Right atrium auricular region (tissue), 2 donors: Measurements from ENCODE around the gene LRP1B. TPM values are rescaled to one million over a fixed set of nuclear protein-coding genes. Genes with fewer than 3 reads are reported as not detected.

ENCODE experiments used
- DNase-seq: peaks from one replicate; pipeline ENCODE4 v3.0.0-alpha.2; 2019; ENCODE audit warnings: low spot score
- H3K27ac ChIP-seq, 2 donors: fragments of 200-600 bp; sonication (generic); 1 replicate in 1 of 2; 2 replicates in 1 of 2; pipeline ENCODE4 v1.5.1; 2016 to 2019
- H3K27me3 ChIP-seq, 2 donors: fragments of 200-600 bp; sonication (generic); one replicate each; pipeline versions ENCODE4 v1.5.1 to v1.6.0; 2017 to 2019
- H3K36me3 ChIP-seq: fragments of 200-600 bp; sonication (generic); one replicate; pipeline ENCODE4 v1.5.1; 2016
- H3K4me1 ChIP-seq, 2 donors: fragments of 200-600 bp; sonication (generic); one replicate each; pipeline versions ENCODE4 v1.5.1 to v1.6.0; 2017 to 2019
- H3K4me3 ChIP-seq, 2 donors: fragments of 200-600 bp; sonication (generic); 1 replicate in 1 of 2; 2 replicates in 1 of 2; pipeline ENCODE4 v1.5.1; 2017 to 2019; ENCODE audit warnings: mild to moderate bottlenecking in 1 of 2, moderate library complexity in 1 of 2
- H3K9me3 ChIP-seq, 2 donors: fragments of 200-600 bp; sonication (generic); one replicate each; pipeline ENCODE4 v1.5.1; 2019
- total RNA-seq, 2 donors: library from RNA; depleted of rRNA; stranded (reverse); fragments of >200 nt; gene quantifications; one replicate each; pipeline ENCODE4 v1.1.0, GENCODE V29; 2016
- TF ChIP-seq, protein P1 (sequence below), 2 donors: fragments of 200-600 bp; sonication (generic); IDR thresholded peaks; one replicate each; pipeline ENCODE4 v1.5.1; 2019; ENCODE audit warnings: antibody characterized with exemption in 2 of 2

LRP1B gene
- total RNA-seq, 2 donors from 2014 or later, result 0.44 to 0.47 TPM

DNA sequence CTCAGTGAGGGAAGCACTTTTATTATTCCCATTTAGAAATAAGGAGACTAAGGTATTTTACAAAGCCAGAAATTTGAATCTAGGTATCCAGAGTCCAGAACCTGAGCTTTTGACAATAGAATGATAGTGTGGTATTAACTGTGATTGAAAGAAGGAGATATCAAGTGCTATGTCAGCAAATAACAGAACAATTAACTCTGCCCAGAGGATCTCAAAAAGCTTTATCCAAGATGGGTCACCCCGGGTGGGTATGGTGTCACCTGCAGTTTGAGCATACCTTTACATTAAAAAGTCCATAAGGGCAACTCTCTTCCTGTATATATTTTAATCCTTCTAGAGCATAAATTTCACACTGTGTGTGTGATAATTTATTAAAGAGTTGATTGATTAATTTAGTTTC, 105.4 kb downstream of the LRP1B start:
- no peak for DNase-seq
- no peaks in the 10 kb centered on the region for H3K4me1 ChIP-seq

DNA sequence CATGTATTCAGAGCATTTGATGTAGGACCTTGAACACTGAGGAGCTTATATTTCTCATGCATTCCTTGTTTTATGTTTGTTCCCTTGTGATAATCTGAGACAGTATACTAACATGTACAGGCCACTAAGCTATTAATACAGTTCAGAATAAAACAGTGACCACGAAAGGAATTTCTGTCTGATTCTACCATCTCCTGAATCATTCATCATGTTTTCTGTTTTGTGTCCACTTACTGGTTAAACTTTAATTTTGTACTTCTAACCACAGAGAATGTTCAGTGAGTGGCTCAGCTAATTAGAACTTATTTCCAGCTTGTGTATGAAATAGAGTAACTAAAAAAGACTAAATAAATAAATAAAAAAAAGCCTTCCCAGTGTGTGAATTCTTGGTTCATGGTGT, 110.4 kb downstream of the LRP1B start:
- Histone ChIP-seq H3K36me3 (no peaks in the 10 kb centered on the region), H3K27me3 (no peaks in the 10 kb centered on the region), H3K4me1 (no peaks in the 10 kb centered on the region), H3K4me3 (no peak overlapping the region), H3K27ac (no peak overlapping the region), H3K9me3 (no peaks in the 10 kb centered on the region)
- TF ChIP-seq, protein P1, sequence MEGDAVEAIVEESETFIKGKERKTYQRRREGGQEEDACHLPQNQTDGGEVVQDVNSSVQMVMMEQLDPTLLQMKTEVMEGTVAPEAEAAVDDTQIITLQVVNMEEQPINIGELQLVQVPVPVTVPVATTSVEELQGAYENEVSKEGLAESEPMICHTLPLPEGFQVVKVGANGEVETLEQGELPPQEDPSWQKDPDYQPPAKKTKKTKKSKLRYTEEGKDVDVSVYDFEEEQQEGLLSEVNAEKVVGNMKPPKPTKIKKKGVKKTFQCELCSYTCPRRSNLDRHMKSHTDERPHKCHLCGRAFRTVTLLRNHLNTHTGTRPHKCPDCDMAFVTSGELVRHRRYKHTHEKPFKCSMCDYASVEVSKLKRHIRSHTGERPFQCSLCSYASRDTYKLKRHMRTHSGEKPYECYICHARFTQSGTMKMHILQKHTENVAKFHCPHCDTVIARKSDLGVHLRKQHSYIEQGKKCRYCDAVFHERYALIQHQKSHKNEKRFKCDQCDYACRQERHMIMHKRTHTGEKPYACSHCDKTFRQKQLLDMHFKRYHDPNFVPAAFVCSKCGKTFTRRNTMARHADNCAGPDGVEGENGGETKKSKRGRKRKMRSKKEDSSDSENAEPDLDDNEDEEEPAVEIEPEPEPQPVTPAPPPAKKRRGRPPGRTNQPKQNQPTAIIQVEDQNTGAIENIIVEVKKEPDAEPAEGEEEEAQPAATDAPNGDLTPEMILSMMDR (IDR thresholded peaks at IDR 0.05), result no peak
- no peak for DNase-seq

More for the DNA sequence above, 105.4 kb downstream of the LRP1B start:
- H3K27ac ChIP-seq, result no peak overlapping the region
- no peaks in the 10 kb centered on the region for H3K36me3 ChIP-seq
- no peaks in the 10 kb centered on the region for H3K27me3 ChIP-seq
- H3K9me3 ChIP-seq, result no peaks in the 10 kb centered on the region
- TF ChIP-seq, protein P1 (IDR thresholded peaks at IDR 0.05), result no peak
- no peak overlapping the region for H3K4me3 ChIP-seq

DNA sequence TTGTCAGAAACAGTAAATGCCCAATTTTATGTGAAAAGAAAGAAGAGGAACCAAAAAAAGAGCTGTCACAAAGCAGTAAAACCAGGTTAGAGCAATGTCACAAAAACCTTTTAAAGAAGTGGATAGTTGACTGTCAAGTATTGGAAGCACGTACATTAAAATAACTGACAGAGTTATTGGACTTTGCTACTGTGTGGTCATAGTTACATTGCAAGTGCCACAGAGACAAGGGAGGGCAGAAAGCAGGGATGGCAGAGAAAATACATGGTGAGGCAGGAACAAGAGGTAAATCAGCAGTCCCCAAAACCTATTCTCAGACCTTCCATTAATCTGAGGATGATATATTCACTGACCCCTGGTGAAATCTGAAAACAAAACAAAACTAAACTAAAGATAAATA, 116.3 kb downstream of the LRP1B start:
- no peak for DNase-seq
- no peaks in the 10 kb centered on the region for H3K4me1 ChIP-seq
- TF ChIP-seq, protein P1 (IDR thresholded peaks at IDR 0.05), result no peak
- H3K36me3 ChIP-seq, result no peaks in the 10 kb centered on the region
- H3K27ac ChIP-seq, result no peak overlapping the region
- H3K27me3 ChIP-seq, result no peaks in the 10 kb centered on the region
- no peaks in the 10 kb centered on the region for H3K9me3 ChIP-seq
- no peak overlapping the region for H3K4me3 ChIP-seq

DNA sequence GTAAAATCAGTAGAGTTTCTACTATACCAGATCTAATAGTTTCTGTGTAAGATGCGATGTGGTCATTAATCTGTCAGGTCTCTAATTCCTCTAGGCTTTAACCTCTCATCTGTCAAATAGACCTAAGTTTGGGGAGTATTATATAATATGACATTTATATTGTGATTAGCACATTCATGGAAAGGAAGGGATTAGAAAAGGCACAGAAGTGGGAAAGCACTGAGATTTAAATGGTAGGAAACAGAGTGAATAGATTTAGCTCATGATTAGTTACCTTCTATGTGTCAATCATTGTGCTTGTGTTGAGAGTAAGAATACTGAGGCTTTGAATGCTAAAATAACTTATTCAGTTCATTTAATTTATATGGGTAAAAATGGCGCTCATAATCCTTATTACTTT, 118.0 kb downstream of the LRP1B start:
- no peaks in the 10 kb centered on the region for H3K4me1 ChIP-seq
- TF ChIP-seq, protein P1 (IDR thresholded peaks at IDR 0.05), result no peak
- no peaks in the 10 kb centered on the region for H3K27me3 ChIP-seq
- H3K4me3 ChIP-seq, result no peak overlapping the region
- no peaks in the 10 kb centered on the region for H3K36me3 ChIP-seq
- no peak for DNase-seq
- H3K27ac ChIP-seq, result no peak overlapping the region
- no peaks in the 10 kb centered on the region for H3K9me3 ChIP-seq

DNA sequence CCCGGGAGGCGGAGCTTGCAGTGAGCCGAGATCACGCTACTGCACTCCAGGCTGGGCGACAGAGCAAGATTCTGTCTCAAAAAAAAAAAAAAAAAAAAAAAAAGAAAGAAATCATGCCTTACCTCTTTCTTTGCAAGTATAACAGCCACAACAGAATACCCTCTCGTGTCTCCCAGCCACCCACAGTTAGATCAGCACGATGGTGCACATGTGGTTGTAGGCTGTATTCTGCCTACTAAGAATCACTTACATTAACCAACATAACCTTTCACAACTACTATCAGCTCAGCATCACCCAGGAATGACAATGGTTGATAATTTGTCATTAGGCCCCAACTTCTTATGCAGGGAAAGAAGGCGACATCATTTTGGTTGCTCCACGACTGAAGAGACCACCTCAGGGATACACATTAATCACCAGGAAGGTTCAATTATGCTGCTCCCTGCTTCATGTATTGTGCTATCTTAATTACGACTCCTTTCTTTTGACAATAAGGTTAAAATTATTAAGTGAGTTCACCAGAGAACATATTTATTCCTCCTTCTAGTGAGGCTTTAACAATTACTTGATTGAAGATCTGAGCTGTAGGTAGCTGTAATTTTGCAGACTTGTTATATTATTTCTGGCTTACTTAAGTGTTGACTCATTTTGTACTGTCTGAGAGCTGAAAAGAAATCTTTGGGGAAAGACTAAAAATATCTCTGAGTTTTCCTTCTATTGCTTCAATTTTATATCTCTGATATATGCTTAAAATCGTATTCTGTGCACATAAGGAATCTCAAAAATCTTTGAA, 120.1 kb downstream of the LRP1B start:
- no peak overlapping the region for H3K27ac ChIP-seq
- DNase-seq, result no peak
- H3K9me3 ChIP-seq, result no peaks in the 10 kb centered on the region
- TF ChIP-seq, protein P1 (IDR thresholded peaks at IDR 0.05), result no peak
- H3K4me1 ChIP-seq, result no peaks in the 10 kb centered on the region
- no peaks in the 10 kb centered on the region for H3K27me3 ChIP-seq
- H3K4me3 ChIP-seq, result no peak overlapping the region
- H3K36me3 ChIP-seq, result no peaks in the 10 kb centered on the region
